ENCODE results near the gene TRA2B. TPM values are rescaled to one million over a fixed set of nuclear protein-coding genes. Genes with fewer than 3 reads are reported as not detected.
A peak's percentile ranks its signal among the peaks of the same experiment; 100 is the strongest.
"Not testable (repeated sequence)": the region's sequence is repeated elsewhere in the genome, so short reads cannot be mapped to it uniquely, and the experiment has no call there.

Gene TRA2B
- total RNA-seq, 1 experiment from 2014 or later: 236 TPM

DNA sequence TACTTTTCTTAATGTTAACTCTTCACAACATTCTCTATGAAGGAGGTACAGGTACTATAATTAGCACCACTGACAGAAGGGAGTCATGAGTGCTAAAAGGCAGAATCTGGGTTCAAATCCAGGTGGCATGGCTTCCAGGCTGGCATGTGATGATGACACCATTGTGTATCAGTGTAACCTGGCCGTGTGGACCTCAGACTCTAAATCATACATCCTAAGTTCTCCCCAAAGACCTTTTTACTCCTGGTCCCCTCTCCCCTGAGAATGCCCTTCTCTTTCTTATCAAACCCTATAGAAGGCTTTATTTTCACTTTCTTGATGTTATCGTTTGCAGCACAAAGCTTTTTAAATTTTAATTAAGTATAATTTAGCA is 26.8 kb downstream of the TRA2B start:
- H3K4me3 Mint-ChIP-seq; H3K4me1 Mint-ChIP-seq; H3K36me3 Mint-ChIP-seq; H3K27me3 Mint-ChIP-seq (ENCODE audit: low read depth); H3K27ac Mint-ChIP-seq; POLR2A ChIA-PET; H3K9me3 Mint-ChIP-seq; DNase-seq (ENCODE audit: low spot score): not testable (repeated sequence)
- CTCF ChIA-PET: interaction anchor here (1.1 to 4.6 kb wide), 5 partner anchors 31 to 251 kb away, joined by 4 to 44 read pairs (median 6); no protein-coding TSS in a partner anchor
- 0 out of 2 replicates have a peak, but pooled peaks have one; percentile 2 for ATAC-seq
- TF ChIP-seq ZNF671 (CRISPR knock-in tag; IDR thresholded peaks at IDR 0.05): peak; percentile 42; the same call in 1 of the 2 replicates
- peak; percentile 74; the same call in 1 of the 2 replicates for TF ChIP-seq NFATC4 (CRISPR knock-in tag; IDR thresholded peaks at IDR 0.05)
- TF ChIP-seq PRRX2 (CRISPR knock-in tag; IDR thresholded peaks at IDR 0.05): 0 out of 2 replicates have a peak, but pooled peaks have one; percentile 16

DNA sequence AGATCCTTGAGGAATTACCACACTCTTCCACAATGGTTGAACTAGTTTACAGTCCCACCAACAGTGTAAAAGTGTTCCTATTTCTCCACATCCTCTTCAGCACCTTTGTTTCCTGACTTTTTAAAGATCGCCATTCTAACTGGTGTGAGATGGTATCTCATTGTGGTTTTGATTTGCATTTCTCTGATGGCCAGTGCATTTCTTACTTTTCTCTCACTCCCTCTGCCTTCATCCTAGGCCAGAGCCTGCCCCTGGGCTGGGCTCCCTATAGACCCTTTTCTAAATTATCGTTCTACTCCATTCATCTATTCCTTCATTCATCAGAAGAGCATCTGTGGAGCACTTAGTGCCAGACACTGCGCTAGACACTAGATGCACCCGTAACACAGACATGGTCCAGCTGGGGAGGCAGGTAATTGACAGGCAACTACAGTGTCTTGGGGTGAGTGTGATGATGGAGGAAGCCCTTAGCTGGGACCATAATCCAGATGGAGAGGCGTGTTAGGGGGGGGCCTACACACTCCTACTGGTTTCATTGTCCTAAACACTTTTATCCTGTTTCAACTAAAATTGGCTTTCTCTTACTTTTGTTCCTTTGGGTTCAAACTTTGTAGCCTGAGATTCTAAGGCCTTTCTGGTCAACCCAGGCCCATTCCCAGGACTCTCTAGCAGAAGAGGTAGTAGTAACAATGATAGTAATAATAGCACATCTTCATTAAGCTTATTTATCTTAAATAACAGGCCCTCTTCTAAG is 27.3 kb downstream of the TRA2B start:
- H3K4me1 Mint-ChIP-seq; H3K4me3 Mint-ChIP-seq; POLR2A ChIA-PET; H3K27me3 Mint-ChIP-seq (ENCODE audit: low read depth); H3K36me3 Mint-ChIP-seq; H3K9me3 Mint-ChIP-seq; H3K27ac Mint-ChIP-seq; DNase-seq (ENCODE audit: low spot score): not testable (repeated sequence)
- TF ChIP-seq EMX1 (CRISPR knock-in tag; IDR thresholded peaks at IDR 0.05): 0 out of 2 replicates have a peak, but pooled peaks have one; percentile 61
- TF ChIP-seq, protein P1, sequence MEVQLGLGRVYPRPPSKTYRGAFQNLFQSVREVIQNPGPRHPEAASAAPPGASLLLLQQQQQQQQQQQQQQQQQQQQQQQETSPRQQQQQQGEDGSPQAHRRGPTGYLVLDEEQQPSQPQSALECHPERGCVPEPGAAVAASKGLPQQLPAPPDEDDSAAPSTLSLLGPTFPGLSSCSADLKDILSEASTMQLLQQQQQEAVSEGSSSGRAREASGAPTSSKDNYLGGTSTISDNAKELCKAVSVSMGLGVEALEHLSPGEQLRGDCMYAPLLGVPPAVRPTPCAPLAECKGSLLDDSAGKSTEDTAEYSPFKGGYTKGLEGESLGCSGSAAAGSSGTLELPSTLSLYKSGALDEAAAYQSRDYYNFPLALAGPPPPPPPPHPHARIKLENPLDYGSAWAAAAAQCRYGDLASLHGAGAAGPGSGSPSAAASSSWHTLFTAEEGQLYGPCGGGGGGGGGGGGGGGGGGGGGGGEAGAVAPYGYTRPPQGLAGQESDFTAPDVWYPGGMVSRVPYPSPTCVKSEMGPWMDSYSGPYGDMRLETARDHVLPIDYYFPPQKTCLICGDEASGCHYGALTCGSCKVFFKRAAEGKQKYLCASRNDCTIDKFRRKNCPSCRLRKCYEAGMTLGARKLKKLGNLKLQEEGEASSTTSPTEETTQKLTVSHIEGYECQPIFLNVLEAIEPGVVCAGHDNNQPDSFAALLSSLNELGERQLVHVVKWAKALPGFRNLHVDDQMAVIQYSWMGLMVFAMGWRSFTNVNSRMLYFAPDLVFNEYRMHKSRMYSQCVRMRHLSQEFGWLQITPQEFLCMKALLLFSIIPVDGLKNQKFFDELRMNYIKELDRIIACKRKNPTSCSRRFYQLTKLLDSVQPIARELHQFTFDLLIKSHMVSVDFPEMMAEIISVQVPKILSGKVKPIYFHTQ (CRISPR knock-in tag; IDR thresholded peaks at IDR 0.05): peak; percentile 64
- TF ChIP-seq NFATC4 (CRISPR knock-in tag; IDR thresholded peaks at IDR 0.05): peak; percentile 51; the same call in 1 of the 2 replicates
- TF ChIP-seq, protein P2, sequence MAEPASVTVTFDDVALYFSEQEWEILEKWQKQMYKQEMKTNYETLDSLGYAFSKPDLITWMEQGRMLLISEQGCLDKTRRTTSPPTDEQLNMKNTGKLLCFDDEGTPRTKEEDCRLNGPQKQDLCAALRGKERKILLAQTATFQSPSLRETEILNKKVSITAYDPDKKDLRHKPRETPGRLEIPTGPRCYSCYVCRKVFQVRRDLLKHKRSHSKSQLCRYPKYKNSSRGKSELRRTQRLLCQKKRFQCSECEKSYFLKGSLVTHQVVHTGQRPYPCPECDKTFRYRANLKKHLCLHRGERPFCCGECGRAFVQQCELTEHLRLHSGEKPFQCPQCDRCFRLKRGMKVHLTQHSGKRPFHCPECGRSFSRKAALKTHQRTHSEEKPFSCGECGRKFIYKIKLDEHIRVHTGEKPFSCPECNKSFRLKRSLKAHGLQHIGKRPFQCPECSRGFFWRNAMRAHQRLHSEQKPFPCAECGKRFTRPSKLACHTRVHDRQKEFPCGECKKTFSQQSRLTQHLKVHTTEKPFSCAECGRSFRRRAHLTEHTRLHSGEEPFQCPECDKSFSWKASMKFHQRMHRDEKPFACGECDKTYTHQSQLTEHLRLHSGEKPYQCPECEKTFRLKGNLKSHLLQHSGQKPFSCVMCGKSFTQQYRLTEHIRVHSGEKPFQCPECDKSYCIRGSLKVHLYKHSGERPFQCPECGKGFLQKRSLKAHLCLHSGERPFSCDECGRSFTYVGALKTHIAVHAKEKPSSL (CRISPR knock-in tag; conservative IDR thresholded peaks at IDR 0.05): 0 out of 2 replicates have a peak, but pooled peaks have one; percentile 67
- CTCF ChIA-PET: interaction anchor here (1.9 to 4.6 kb wide), 3 partner anchors 176 to 250 kb away, joined by 4 to 44 read pairs (median 9); no protein-coding TSS in a partner anchor
- peak; percentile 5; the same call in 1 of the 2 replicates for ATAC-seq

GRCh38 chr3:185909913-185910312 is 27.9 kb downstream of the TRA2B start:
- H3K27ac Mint-ChIP-seq; H3K4me3 Mint-ChIP-seq; CTCF ChIA-PET; H3K36me3 Mint-ChIP-seq; DNase-seq (ENCODE audit: low spot score); H3K9me3 Mint-ChIP-seq; H3K4me1 Mint-ChIP-seq; POLR2A ChIA-PET; ATAC-seq; H3K27me3 Mint-ChIP-seq (ENCODE audit: low read depth): not testable (repeated sequence)

DNA sequence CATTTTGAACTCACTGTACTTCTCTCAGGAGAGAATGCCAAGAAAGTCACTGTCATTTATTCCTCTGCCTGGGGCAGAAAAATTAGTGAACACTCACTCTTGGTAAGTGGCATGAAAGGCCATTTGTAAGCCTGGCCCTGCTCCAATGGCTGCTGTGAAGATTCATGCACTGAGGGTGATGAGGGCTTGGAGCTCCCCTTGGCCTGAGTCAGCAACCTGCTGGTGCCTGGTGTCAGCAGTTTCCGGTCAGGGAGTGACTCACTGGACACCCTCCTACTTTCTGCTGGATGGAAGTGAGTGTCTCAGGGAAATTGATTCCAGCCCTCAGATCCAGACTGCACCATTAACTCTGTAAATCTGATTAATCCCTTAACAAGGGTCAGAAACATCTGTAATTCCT is 37.6 kb downstream of the TRA2B start:
- Mint-ChIP-seq H3K36me3 (no peaks in the 10 kb centered on the region), H3K4me3 (no peak overlapping the region), H3K9me3 (peaks cover 5% of the 10 kb centered on the region; the same call in 1 of the 2 replicates), H3K27me3 (ENCODE audit: low read depth) (no peaks in the 10 kb centered on the region), H3K4me1 (peaks cover 4% of the 10 kb centered on the region; the same call in 1 of the 2 replicates), H3K27ac (no peak overlapping the region)
- ChIA-PET POLR2A (no interaction called here), CTCF (interaction anchor here (1.2 to 1.5 kb wide), 2 partner anchors 132 to 166 kb away, joined by 3 to 4 read pairs; no protein-coding TSS in a partner anchor)
- ATAC-seq: no peak
- no peak for DNase-seq (ENCODE audit: low spot score)
- TF ChIP-seq, protein P3, sequence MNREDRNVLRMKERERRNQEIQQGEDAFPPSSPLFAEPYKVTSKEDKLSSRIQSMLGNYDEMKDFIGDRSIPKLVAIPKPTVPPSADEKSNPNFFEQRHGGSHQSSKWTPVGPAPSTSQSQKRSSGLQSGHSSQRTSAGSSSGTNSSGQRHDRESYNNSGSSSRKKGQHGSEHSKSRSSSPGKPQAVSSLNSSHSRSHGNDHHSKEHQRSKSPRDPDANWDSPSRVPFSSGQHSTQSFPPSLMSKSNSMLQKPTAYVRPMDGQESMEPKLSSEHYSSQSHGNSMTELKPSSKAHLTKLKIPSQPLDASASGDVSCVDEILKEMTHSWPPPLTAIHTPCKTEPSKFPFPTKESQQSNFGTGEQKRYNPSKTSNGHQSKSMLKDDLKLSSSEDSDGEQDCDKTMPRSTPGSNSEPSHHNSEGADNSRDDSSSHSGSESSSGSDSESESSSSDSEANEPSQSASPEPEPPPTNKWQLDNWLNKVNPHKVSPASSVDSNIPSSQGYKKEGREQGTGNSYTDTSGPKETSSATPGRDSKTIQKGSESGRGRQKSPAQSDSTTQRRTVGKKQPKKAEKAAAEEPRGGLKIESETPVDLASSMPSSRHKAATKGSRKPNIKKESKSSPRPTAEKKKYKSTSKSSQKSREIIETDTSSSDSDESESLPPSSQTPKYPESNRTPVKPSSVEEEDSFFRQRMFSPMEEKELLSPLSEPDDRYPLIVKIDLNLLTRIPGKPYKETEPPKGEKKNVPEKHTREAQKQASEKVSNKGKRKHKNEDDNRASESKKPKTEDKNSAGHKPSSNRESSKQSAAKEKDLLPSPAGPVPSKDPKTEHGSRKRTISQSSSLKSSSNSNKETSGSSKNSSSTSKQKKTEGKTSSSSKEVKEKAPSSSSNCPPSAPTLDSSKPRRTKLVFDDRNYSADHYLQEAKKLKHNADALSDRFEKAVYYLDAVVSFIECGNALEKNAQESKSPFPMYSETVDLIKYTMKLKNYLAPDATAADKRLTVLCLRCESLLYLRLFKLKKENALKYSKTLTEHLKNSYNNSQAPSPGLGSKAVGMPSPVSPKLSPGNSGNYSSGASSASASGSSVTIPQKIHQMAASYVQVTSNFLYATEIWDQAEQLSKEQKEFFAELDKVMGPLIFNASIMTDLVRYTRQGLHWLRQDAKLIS (CRISPR knock-in tag; IDR thresholded peaks at IDR 0.05; ENCODE audit: borderline replicate concordance): no peak
- TF ChIP-seq SOX15 (CRISPR knock-in tag; IDR thresholded peaks at IDR 0.05) (no peak), ZNF138 (CRISPR knock-in tag; conservative IDR thresholded peaks at IDR 0.05) (no peak), MYBL2 (CRISPR knock-in tag; IDR thresholded peaks at IDR 0.05) (no peak), ARID4B (CRISPR knock-in tag; IDR thresholded peaks at IDR 0.05; ENCODE audit: borderline replicate concordance) (no peak), FOXK1 (CRISPR knock-in tag; IDR thresholded peaks at IDR 0.05) (no peak), NFATC4 (CRISPR knock-in tag; IDR thresholded peaks at IDR 0.05) (no peak)
